Measurements from ENCODE around the gene CHURC1.

The CHURC1 gene

GRCh38 chr14:64958743-64959142 is 44.5 kb downstream of the CHURC1 start:
- DNase-seq, result no peak

- no peak for DNase-seq
These were observed 46.6 kb downstream of the CHURC1 start for GRCh38 chr14:64960762-64961276.

- DNase-seq, result no peak
These were observed 49.4 kb downstream of the CHURC1 start for GRCh38 chr14:64963611-64964010.

- no peak for DNase-seq
These were observed 51.2 kb downstream of the CHURC1 start for GRCh38 chr14:64965356-64966000.

- no peak for DNase-seq
These were observed 52.7 kb downstream of the CHURC1 start for GRCh38 chr14:64966976-64967375.

- DNase-seq, result no peak
These were observed 53.9 kb downstream of the CHURC1 start for GRCh38 chr14:64968167-64968566.

- DNase-seq, result no peak
These were observed 54.4 kb downstream of the CHURC1 start for GRCh38 chr14:64968651-64969050.

- no peak for DNase-seq
These were observed 55.8 kb downstream of the CHURC1 start for GRCh38 chr14:64970041-64970440.

- no peak for DNase-seq
These were observed 56.7 kb downstream of the CHURC1 start for GRCh38 chr14:64970776-64971477.

- DNase-seq, result no peak
These were observed 57.3 kb downstream of the CHURC1 start for GRCh38 chr14:64971491-64971942.

- peak; percentile 24 for DNase-seq
These were observed 57.9 kb downstream of the CHURC1 start, which contains the start of gene RAB15 for GRCh38 chr14:64971943-64972791. Gene RAB15, minus strand, starts transcription at chr14:64972336. Its CDS starts 260 bp downstream, at chr14:64972076.

- DNase-seq, result no peak
These were observed 58.8 kb downstream of the CHURC1 start for GRCh38 chr14:64973026-64973442.

- no peak for DNase-seq
These were observed 59.6 kb downstream of the CHURC1 start for GRCh38 chr14:64973826-64974225.

- no peak for DNase-seq
These were observed 60.3 kb downstream of the CHURC1 start for GRCh38 chr14:64974563-64974962.

GRCh38 chr14:64979336-64980074 is 65.2 kb downstream of the CHURC1 start:
- no peak for DNase-seq

GRCh38 chr14:64983439-64984310 is 69.4 kb downstream of the CHURC1 start:
- peak; percentile 31 for DNase-seq

Data from activated gamma-delta T cell treated with Interleukin-2 at 50 U/mL for 16 hours (primary cell).